ENCODE data around the gene PDXDC1. TPM values are rescaled to one million over a fixed set of nuclear protein-coding genes. Genes with fewer than 3 reads are reported as not detected.
A peak's percentile ranks its signal among the peaks of the same experiment; 100 is the strongest.
"Not testable (repeated sequence)": the region's sequence is repeated elsewhere in the genome, so short reads cannot be mapped to it uniquely, and the experiment has no call there.

Gene PDXDC1
- 33.8 and 40.4 TPM in 2 replicates for total RNA-seq (2014; rRNA removed; shearing (Covaris generic))
- 35.1 and 42.1 TPM in 2 replicates for polyA plus RNA-seq (2014; cell fraction: nucleus; rRNA removed)

- peak; percentile 84 for DNase-seq (ENCODE audit: extremely low read depth, low read depth)
Observed at GRCh38 chr16:14974656-14975417, at the start of gene PDXDC1. PDXDC1 (plus strand) TSS chr16:14975026; CDS start chr16:14975200, 174 bp downstream.

- not testable (repeated sequence) for DNase-seq (ENCODE audit: extremely low read depth, low read depth)
Observed at GRCh38 chr16:14928064-14928714, 46.6 kb upstream of the PDXDC1 start.

DNA sequence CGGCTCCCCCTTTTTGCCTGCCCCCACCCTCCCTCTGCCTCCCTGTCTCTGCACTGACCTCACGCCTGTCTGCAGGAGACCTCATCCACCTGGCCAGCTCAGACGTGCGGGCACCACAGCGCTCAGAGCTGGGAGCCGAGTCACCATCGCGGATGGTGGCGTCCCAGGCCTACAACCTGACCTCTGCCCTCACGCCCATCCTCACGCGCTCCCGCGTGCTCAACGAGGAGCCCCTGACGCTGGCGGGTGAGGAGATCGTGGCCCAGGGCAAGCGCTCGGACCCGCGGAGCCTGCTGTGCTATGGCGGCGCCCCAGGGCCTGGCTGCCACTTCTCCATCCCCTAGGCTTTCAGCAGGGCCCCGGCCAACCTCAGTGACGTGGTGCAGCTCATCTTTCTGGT lies 45.6 kb upstream of the PDXDC1 start:
- DNase-seq (ENCODE audit: extremely low read depth, low read depth): not testable (repeated sequence)

GRCh38 chr16:14930246-14930645 lies 44.6 kb upstream of the PDXDC1 start:
- DNase-seq (ENCODE audit: extremely low read depth, low read depth): not testable (repeated sequence)

DNA sequence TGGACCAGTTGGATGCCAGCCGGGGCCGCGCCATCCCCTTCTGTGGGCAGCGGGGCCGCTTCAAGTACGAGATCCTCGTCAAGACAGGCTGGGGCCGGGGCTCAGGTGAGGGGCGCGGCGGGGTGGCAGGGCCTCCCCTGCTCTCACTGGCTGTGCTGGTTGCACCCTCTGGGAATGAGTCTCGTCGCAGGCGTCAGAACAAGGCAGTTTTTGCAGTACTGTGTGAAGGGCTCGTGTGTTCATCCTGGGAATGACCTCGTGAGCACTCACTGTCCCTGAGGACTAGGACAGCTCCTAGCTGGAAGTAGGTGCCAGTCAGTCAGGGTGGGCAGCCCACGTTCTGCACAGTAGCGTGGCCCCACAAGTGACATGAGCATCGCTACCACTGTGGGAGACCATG lies 43.9 kb upstream of the PDXDC1 start:
- not testable (repeated sequence) for DNase-seq (ENCODE audit: extremely low read depth, low read depth)

DNA sequence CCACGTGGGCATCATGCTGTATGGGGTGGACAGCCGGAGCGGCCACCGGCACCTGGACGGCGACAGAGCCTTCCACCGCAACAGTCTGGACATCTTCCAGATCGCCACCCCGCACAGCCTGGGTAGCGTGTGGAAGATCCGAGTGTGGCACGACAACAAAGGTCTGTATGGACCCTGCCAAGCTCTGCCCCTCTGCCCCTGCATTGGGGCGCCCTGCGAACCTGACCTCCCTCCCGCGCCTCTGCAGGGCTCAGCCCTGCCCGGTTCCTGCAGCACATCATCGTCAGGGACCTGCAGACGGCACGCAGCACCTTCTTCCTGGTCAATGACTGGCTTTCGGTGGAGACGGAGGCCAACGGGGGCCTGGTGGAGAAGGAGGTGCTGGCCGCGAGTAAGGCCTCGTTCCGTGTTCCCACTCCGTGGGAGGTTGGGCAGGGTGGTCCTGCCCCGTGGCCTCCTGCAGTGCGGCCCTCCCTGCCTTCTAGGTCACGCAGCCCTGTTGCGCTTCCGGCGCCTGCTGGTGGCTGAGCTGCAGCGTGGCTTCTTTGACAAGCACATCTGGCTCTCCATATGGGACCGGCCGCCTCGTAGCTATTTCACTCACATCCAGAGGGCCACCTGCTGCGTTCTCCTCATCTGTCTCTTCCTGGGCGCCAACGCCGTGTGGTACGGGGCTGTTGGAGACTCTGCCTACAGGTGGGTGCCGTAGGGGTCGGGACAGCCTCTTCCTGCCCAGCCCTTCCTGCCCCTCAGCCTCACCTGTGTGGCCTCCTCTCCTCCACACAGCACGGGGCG lies 42.0 kb upstream of the PDXDC1 start:
- not testable (repeated sequence) for DNase-seq (ENCODE audit: extremely low read depth, low read depth)

- DNase-seq (ENCODE audit: extremely low read depth, low read depth): not testable (repeated sequence)
Observed at GRCh38 chr16:14937143-14937542, 37.7 kb upstream of the PDXDC1 start, which contains the start of gene NPIPA1. NPIPA1 (plus strand) TSS chr16:14937443; CDS start chr16:14937443, 0 bp downstream.

- DNase-seq (ENCODE audit: extremely low read depth, low read depth): not testable (repeated sequence)
Observed at GRCh38 chr16:14937994-14938393, 36.8 kb upstream of the PDXDC1 start.

- not testable (repeated sequence) for DNase-seq (ENCODE audit: extremely low read depth, low read depth)
Observed at GRCh38 chr16:14942686-14943085, 32.1 kb upstream of the PDXDC1 start.

GRCh38 chr16:14955546-14956231 lies 19.1 kb upstream of the PDXDC1 start:
- no peak for DNase-seq (ENCODE audit: extremely low read depth, low read depth)

DNA sequence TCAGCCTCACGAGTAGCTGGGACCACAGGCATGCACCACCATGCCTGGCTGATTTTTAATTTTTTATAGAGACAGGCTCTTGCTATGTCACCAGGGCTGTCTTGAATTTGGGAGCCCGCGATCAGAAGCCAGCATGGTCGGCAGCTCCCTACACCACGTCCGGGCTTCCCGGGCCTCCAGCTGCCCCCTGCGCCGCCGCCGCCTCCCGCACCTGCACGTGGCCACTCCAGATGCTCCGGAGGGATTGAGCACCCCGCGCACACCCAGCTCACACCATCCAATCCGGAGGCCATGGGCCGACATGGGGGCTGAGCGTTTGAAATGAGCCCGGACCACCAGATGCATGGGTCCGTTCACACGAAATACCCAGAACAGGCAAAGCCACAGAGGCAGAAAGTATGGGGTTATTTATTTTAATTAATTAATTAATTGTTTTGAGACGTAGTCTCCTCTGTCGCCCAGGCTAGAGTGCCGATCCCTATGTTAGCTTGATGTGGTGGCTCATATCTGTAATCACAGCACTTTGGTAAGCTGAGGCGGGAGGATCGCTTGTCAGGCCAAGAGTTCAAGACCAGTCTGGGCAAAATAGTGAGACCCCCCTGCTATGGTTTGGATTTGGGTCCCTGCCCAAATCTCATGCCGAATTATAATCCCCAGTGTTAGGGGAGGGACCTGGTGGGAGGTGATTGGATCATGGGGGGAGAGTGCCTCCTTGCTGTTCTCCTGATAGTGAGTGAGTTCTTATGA lies 17.1 kb upstream of the PDXDC1 start:
- no peak for DNase-seq (ENCODE audit: extremely low read depth, low read depth)

GRCh38 chr16:14958323-14958600 lies 16.6 kb upstream of the PDXDC1 start:
- no peak for DNase-seq (ENCODE audit: extremely low read depth, low read depth)

GRCh38 chr16:14958970-14959369 lies 15.9 kb upstream of the PDXDC1 start:
- no peak for DNase-seq (ENCODE audit: extremely low read depth, low read depth)

GRCh38 chr16:14961405-14962186 lies 13.2 kb upstream of the PDXDC1 start:
- no peak for DNase-seq (ENCODE audit: extremely low read depth, low read depth)

DNA sequence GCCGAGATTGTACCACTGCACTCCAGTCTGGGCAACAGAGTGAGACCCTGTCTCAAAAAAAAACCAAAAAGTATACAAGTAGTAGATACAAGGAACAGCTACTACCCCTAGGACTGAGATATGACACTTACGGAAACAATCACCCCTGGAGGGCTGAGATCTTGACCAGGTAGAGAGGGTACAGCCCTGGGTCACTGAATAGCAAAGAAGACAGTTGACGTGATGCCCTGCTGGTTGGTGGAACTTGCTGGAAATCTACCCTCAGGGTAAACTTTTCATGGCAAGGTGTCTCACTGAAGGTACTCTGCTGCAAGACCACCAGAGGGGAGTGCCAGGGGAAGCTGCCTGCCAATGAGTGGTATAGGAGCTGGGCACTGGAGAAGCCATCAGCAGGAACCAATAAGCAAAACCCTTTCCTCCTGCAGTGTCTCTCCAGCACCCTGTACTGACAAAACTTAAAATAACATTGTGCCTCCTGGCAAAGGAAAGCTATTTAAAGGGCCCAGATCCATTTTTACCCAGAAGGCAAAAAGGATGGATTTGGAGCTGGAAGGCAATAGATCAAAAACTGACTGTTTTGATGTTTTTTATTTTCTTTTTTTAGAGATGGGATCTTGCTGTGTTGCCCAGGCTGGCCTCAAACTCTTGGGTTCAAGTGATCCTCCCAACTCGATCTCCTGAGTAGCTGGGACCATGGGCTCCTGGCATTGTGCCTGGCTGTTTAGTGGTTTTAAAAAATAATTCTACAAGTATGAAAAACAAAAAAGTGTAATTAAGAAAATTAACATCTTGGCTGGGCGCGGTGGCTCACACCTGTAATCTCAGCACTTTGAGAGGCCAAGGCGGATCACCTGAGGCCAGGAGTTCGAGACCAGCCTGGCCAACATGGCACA lies 11.3 kb upstream of the PDXDC1 start:
- no peak for DNase-seq (ENCODE audit: extremely low read depth, low read depth)

DNA sequence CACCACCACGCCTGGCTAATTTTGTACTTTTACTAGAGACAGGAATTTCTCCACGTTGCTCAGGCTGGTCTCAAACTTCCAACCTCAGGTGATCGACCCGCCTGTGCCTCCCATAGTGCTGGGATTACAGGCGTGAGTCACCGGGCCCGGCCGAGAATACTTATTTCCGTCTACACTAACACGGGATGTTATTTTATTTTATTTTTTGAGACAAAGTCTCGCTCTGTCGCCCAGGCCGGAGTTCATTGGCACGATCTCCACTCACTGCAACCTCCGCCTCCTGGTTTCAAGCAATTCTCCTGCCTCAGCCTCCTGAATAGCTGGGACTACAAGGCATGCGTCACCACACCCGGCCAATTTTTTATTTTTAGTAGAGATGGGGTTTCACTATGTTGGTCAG lies 9.5 kb upstream of the PDXDC1 start:
- no peak for DNase-seq (ENCODE audit: extremely low read depth, low read depth)

DNA sequence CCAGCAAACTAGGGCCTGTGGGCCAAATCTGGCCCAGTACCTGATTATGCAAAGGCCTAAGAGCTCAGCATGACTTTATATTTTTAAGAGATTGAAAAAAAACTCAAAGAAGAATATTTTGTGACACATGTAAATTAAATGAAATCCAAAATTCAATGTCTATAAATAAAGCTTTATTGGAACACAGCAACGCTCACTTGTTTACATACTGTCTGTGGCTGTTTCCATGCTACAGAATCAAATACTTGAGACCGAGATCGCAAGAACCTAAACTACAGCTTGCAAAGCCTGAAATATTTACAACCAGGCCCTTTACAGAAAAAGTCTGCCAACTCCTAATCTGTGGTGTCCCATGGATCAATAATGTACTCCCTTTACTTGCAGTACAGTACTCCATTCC lies 5.0 kb upstream of the PDXDC1 start:
- not testable (repeated sequence) for DNase-seq (ENCODE audit: extremely low read depth, low read depth)

DNA sequence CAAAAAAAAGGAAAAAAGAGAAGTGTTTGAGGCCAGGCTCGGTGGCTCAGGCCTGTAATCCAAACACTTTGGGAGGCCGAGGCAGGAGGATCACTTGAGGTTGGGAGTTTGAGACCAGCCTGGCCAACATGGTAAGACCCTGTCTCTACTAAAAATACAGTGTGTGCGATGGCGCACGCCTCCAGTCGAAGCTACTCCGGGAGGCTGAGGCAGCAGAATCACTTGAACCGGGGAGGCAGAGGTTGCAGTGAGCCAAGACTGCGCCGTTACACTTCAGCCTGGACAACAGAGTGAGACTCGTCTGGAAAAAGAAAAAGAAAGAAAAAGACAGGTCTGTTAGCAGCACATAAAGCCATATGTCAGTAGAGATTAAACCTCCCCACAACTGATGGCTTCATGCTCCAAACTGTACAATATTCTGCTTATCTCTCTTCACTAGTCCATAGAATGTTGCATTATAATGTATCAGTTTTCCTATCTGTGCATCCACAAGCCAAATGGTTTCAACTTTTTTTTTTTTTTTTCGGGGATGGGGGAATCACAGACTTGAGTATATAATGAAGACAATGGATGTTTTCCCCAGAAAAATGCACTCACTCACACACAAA lies 3.1 kb upstream of the PDXDC1 start:
- not testable (repeated sequence) for DNase-seq (ENCODE audit: extremely low read depth, low read depth)

Data from NCI-H460 (cell line).